CD4-positive, alpha-beta memory T cell (primary cell): ENCODE data around the gene SLC25A13. TPM values are rescaled to one million over a fixed set of nuclear protein-coding genes. Genes with fewer than 3 reads are reported as not detected.
"Not testable (repeated sequence)": the region's sequence is repeated elsewhere in the genome, so short reads cannot be mapped to it uniquely, and the experiment has no call there.

Experiments
- CTCF ChIA-PET: fragments of 350-600 bp; sonication (Branson Sonifier 250); formaldehyde crosslinking; loops from one replicate; lab custom pipeline; 2021; ENCODE audit warnings: inconsistent platforms; ENCODE audit not compliant: partially characterized antibody; lab: Charles Lee
- POLR2A ChIA-PET: fragments of 350-600 bp; sonication (Branson Sonifier 250); formaldehyde crosslinking; loops from one replicate; lab custom pipeline; 2021; ENCODE audit not compliant: partially characterized antibody; lab: Charles Lee
- DNase-seq, 5 donors: peaks; one replicate each; pipeline versions ENCODE4 v3.0.0 to v3.0.0-alpha.2; 2020 to 2022; ENCODE audit warnings: mixed read lengths in 1 of 5
- H3K27ac ChIP-seq: one replicate; pipeline ENCODE4 v1.7.0; 2013; ENCODE audit warnings: low read depth, low read length
- H3K27me3 ChIP-seq: 2 replicates; pipeline ENCODE4 v1.7.0; 2013; ENCODE audit warnings: mild to moderate bottlenecking, low read length, moderate library complexity; ENCODE audit not compliant: insufficient read depth
- H3K36me3 ChIP-seq: 2 replicates; pipeline ENCODE4 v1.7.0; 2013; ENCODE audit warnings: mild to moderate bottlenecking, low read length, moderate library complexity; ENCODE audit not compliant: insufficient read depth
- H3K4me1 ChIP-seq: 2 replicates; pipeline ENCODE4 v1.7.0; 2013; ENCODE audit warnings: mild to moderate bottlenecking, low read length, moderate library complexity; ENCODE audit not compliant: insufficient read depth
- H3K4me3 ChIP-seq, 2 donors: one replicate each; pipeline ENCODE4 v1.7.0; 2013; ENCODE audit warnings: low read length in 2 of 2, mild to moderate bottlenecking in 1 of 2
- H3K9me3 ChIP-seq, 2 donors: one replicate each; pipeline ENCODE4 v1.7.0; 2013; ENCODE audit warnings: low read length in 2 of 2, control low read depth in 1 of 2; ENCODE audit not compliant: control insufficient read depth in 1 of 2
- H3K27ac Mint-ChIP-seq, 7 donors: one replicate each; pipeline ENCODE4 v1.8.0; 2020 to 2021; ENCODE audit warnings: mixed read lengths in 7 of 7, mild to moderate bottlenecking in 6 of 7, inconsistent platforms in 3 of 7, moderate library complexity in 3 of 7
- H3K27me3 Mint-ChIP-seq, 2 donors: one replicate each; pipeline ENCODE4 v1.8.0; 2020 to 2021; ENCODE audit warnings: mixed read lengths in 2 of 2
- H3K36me3 Mint-ChIP-seq, 2 donors: one replicate each; pipeline ENCODE4 v1.8.0; 2020 to 2021; ENCODE audit warnings: mixed read lengths in 2 of 2, inconsistent platforms in 1 of 2, mild to moderate bottlenecking in 1 of 2
- H3K4me1 Mint-ChIP-seq, 4 donors: one replicate each; pipeline ENCODE4 v1.8.0; 2020 to 2021; ENCODE audit warnings: mixed read lengths in 4 of 4, mild to moderate bottlenecking in 1 of 4
- H3K4me3 Mint-ChIP-seq, 8 donors: one replicate each; pipeline ENCODE4 v1.8.0; 2020 to 2021; ENCODE audit warnings: mixed read lengths in 8 of 8, mild to moderate bottlenecking in 7 of 8, moderate library complexity in 6 of 8, inconsistent platforms in 3 of 8
- H3K9me3 Mint-ChIP-seq, 8 donors: one replicate each; pipeline ENCODE4 v1.8.0; 2020 to 2021; ENCODE audit warnings: mixed read lengths in 8 of 8, mild to moderate bottlenecking in 5 of 8, inconsistent platforms in 3 of 8, moderate library complexity in 1 of 8
- intact Hi-C: fragments of 100-400 bp; cut with micrococcal nuclease; formaldehyde crosslinking; loops from one replicate; pipeline ENCODE4 v1.15.1; 2023
- polyA plus RNA-seq, 2 donors: library from polyadenylated mRNA; unstranded; fragments of 300-500 nt; fragmentation: Illumina TruSeq; gene quantifications; one replicate each; pipeline ENCODE4 v1.2.3, GENCODE V29; 2021
- total RNA-seq, 2 experiments: library from RNA; stranded (reverse); gene quantifications; one replicate each; pipeline ENCODE4 v1.2.3, GENCODE V29; 2021

The SLC25A13 gene, protein sequence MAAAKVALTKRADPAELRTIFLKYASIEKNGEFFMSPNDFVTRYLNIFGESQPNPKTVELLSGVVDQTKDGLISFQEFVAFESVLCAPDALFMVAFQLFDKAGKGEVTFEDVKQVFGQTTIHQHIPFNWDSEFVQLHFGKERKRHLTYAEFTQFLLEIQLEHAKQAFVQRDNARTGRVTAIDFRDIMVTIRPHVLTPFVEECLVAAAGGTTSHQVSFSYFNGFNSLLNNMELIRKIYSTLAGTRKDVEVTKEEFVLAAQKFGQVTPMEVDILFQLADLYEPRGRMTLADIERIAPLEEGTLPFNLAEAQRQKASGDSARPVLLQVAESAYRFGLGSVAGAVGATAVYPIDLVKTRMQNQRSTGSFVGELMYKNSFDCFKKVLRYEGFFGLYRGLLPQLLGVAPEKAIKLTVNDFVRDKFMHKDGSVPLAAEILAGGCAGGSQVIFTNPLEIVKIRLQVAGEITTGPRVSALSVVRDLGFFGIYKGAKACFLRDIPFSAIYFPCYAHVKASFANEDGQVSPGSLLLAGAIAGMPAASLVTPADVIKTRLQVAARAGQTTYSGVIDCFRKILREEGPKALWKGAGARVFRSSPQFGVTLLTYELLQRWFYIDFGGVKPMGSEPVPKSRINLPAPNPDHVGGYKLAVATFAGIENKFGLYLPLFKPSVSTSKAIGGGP
- 10 to 100 TPM in 1 of 2 experiments, 1 to 10 TPM in 1; 9.1 to 12.2 TPM for total RNA-seq
- 1 to 10 TPM; 5.2 to 7.4 TPM for polyA plus RNA-seq

DNA sequence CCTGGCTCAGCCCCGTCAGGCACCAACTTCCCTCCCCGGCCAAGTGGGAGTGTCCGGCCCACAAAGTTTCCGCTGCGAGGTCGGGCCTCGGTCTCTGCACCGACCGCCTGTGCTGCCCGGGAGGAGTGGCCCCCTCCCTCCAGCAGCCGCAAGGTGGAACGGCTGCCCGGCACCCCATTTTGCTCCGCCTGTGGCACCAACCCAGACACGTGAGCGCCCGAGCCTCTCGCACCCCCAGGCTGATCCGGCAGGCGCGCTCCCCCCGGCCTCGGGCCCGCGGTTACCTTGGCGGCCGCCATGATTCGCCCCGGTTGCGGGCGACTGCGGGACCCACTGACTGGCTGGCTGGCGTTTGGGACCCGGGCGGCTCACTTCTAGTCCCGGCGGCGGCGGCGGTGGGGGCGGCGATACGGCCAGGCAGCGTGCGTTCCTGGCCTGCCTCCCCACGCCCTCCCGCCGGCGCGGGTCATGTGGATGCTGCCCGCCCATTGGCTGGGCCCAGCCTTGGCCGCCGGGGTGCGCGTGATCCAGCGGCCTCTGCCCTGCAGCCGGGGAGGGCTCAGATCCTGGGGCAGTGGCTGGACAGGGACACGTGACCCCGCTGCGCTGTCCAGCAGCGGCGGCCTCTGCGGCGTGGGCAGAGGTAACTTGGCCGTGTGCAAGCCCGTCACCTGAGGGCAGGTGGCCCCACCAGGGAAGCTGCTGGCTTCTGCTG lies at the start of gene SLC25A13:
SLC25A13 (minus strand) TSS at position 441 of the 715 bp plus-strand sequence; CDS start at position 299, 142 bp downstream.
- POLR2A ChIA-PET, result interaction anchor here (1.6 kb wide), 1 partner anchor 36 kb away, joined by 12 read pairs; no protein-coding TSS in a partner anchor

DNA sequence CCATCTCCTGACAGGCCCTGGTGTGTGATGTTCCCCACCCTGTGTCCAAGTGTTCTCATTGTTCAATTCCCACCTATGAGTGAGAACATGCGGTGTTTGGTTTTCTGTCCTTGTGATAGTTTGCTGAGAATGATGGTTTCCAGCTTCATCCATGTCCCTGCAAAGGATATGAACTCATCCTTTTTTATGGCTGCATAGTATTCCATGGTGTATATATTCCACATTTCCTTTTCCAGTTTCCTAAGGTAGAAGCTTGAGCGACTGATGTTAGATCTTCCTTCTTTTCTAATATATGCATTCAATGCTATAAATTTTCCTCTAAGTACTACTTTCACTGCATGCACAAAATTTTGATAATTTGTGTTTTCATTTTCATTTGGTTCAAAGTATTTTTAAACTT lies 44.0 kb upstream of the SLC25A13 start:
- H3K4me1 ChIP-seq, H3K4me3 ChIP-seq, DNase-seq, H3K27ac Mint-ChIP-seq, H3K9me3 ChIP-seq, H3K36me3 Mint-ChIP-seq, H3K4me1 Mint-ChIP-seq, H3K27me3 ChIP-seq, H3K27me3 Mint-ChIP-seq, intact Hi-C loops, H3K27ac ChIP-seq, H3K4me3 Mint-ChIP-seq, H3K36me3 ChIP-seq, POLR2A ChIA-PET, CTCF ChIA-PET: not testable (repeated sequence)
- H3K9me3 Mint-ChIP-seq, result peaks cover 0 to 13% (median 6%) of the 10 kb centered on the region in 8 donors

More for the DNA sequence above, at the start of gene SLC25A13:
- H3K36me3 Mint-ChIP-seq, result peaks cover 0 to 6% of the 10 kb centered on the region in 2 donors
- Histone ChIP-seq H3K9me3 (no peaks in the 10 kb centered on the region), H3K27me3 (no peaks in the 10 kb centered on the region), H3K36me3 (no peaks in the 10 kb centered on the region), H3K27ac (peak within 1 kb of the TSS; percentile 72), H3K4me3 (peak within 1 kb of the TSS; percentile 43 to 78), H3K4me1 (peaks cover 18% of the 10 kb centered on the region)
- intact Hi-C loops, result loop anchor here (1.0 to 2.0 kb wide), 2 partner anchors 37 to 795 kb away; partner anchors contain the start of gene SDHAF3
- H3K27ac Mint-ChIP-seq, result peak within 1 kb of the TSS; percentile 87 to 97 (median 94)
- peak; percentile 65 to 71 (median 70) for DNase-seq
- CTCF ChIA-PET, result no interaction called here
- peak within 1 kb of the TSS; percentile 90 to 98 (median 92) for H3K4me3 Mint-ChIP-seq
- H3K27me3 Mint-ChIP-seq, result peaks cover 0 to 2% of the 10 kb centered on the region in 2 donors
- H3K9me3 Mint-ChIP-seq, result peaks cover 0 to 2% (median 0%) of the 10 kb centered on the region in 8 donors
- peaks cover 9 to 38% (median 19%) of the 10 kb centered on the region in 4 donors for H3K4me1 Mint-ChIP-seq

DNA sequence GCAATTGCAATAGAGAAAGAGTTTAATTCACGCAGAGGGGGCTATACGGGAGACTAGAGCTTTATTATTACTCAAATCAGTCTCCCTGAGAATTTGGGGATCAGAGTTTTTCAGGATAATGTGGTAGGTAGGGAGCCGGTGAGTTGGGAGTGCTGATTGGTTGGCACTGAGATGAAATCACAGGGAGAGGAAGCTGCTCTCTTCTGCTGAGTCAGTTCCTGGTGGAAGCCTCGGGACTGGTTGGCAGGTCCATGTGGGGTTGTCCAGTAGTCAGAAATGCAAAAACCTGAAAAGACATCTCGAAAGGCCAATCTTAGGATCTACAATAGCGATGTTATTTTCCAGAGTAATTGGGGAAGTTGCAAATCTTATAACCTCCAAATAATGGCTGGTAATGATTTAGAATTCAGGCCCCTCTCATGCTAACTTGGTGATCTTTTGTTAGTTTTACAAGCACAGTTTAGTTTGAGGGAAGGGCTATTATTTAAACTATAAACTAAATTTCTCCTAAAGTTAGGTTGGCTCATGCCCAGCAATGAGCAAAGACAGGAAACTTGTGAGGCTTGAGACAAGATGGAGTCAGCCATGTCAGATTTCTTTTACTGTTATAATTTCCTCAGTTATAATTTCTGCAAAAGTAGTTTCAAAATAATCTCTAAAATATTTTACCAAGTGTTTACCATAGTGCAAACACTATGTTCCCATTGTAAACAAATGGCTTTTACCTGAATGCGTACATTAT lies 39.4 kb upstream of the SLC25A13 start:
- Histone ChIP-seq H3K27me3 (no peaks in the 10 kb centered on the region), H3K4me3 (no peak overlapping the region), H3K4me1 (no peaks in the 10 kb centered on the region), H3K27ac (no peak overlapping the region), H3K9me3 (no peaks in the 10 kb centered on the region), H3K36me3 (no peaks in the 10 kb centered on the region)
- ChIA-PET POLR2A (no interaction called here), CTCF (no interaction called here)
- DNase-seq, result no peak
- H3K27ac Mint-ChIP-seq, result no peak overlapping the region
- H3K9me3 Mint-ChIP-seq, result peaks cover 0 to 5% (median 2%) of the 10 kb centered on the region in 8 donors
- H3K4me3 Mint-ChIP-seq, result no peak overlapping the region
- no peaks in the 10 kb centered on the region for H3K36me3 Mint-ChIP-seq
- no peaks in the 10 kb centered on the region for H3K27me3 Mint-ChIP-seq
- intact Hi-C loops, result no loop called here
- H3K4me1 Mint-ChIP-seq, result no peaks in the 10 kb centered on the region

DNA sequence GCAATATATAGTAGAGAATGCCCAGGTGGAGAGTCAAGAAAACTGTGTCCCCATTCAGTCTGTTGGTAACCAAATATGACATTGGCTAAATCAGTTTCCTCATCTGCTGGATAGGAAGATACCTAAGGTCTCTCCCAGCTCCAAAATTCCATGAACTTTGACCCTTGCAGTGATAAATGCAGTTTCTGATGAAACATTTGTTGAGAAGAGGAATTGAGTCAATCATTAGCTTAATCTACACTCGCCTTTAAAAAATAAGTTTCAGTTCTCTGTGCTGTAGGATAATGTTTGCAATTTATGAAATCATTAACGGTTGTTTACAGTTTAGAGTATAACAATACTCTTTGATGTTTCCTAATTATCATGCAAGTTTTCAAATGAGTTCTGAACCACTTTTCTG lies 38.0 kb upstream of the SLC25A13 start:
- H3K4me1 Mint-ChIP-seq, result no peaks in the 10 kb centered on the region
- Histone ChIP-seq H3K27me3 (no peaks in the 10 kb centered on the region), H3K4me1 (no peaks in the 10 kb centered on the region), H3K9me3 (no peaks in the 10 kb centered on the region), H3K36me3 (no peaks in the 10 kb centered on the region), H3K27ac (no peak overlapping the region), H3K4me3 (no peak overlapping the region)
- intact Hi-C loops, result no loop called here
- peaks cover 0 to 3% (median 0%) of the 10 kb centered on the region in 8 donors for H3K9me3 Mint-ChIP-seq
- POLR2A ChIA-PET, result no interaction called here
- CTCF ChIA-PET, result no interaction called here
- no peak overlapping the region for H3K27ac Mint-ChIP-seq
- H3K36me3 Mint-ChIP-seq, result no peaks in the 10 kb centered on the region
- no peak overlapping the region for H3K4me3 Mint-ChIP-seq
- H3K27me3 Mint-ChIP-seq, result no peaks in the 10 kb centered on the region
- DNase-seq, result no peak

DNA sequence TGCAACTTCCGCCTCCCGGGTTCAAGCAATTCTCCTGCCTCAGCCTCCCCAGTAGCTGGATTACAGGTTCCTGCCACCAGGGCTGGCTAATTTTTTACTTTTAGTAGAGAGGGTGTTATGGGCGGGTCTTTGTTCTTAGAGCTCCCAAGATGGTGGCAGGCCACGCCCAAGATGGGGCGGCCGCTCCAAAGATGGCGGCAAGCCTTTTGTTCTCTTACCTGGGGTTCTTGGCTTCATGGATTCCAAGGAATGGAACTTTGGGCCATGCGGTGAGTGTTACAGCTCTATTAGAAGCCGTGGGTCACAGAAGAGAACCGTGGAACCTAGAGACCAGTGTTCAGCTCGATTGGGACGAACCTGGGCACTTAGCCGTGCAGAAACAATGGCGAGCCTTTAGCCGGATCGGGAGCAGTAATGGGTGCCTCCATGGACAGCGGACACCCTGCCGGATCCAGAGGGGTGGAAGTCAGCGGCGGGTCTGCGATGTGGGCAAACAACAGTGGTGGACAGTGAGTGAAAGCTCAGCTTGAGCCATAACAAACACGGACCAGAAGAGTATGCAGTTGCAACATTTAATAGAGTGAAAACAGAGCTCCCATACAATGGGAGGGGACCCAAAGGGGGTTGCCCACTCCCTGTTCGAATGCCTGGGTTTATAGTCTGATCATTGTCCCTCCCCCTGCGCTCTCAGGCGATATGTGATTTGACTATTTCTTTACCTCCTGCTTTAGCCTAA lies 36.5 kb upstream of the SLC25A13 start:
- H3K9me3 Mint-ChIP-seq, intact Hi-C loops, H3K27me3 Mint-ChIP-seq: not testable (repeated sequence)

DNA sequence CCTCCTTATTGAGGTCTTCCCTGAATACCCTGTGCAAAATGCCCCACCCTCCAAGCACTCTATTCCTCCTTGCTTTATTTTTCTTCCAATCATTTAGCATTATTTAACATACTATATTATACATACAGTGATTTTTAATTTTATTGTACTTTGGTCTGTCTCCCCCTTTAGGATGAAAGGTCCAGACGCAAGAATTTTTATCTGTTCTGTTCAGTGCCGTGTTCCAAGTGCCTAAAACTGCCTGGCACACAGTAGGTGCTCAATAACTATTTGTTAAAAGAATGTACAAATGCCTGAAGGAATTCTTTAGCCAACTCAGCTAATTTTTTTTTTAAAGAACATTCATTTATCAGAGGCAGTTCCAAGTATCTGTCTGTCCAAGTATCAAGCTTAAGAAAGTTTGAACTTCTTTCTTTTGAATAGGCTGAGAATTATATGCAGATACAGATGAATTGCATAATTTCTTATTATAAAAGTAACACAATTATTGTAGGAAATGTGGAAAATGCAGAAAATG lies 34.1 kb upstream of the SLC25A13 start:
- Histone ChIP-seq H3K4me1 (no peaks in the 10 kb centered on the region), H3K36me3 (no peaks in the 10 kb centered on the region), H3K4me3 (no peak overlapping the region), H3K27ac (no peak overlapping the region), H3K9me3 (no peaks in the 10 kb centered on the region), H3K27me3 (no peaks in the 10 kb centered on the region)
- no peaks in the 10 kb centered on the region for H3K9me3 Mint-ChIP-seq
- H3K4me1 Mint-ChIP-seq, result no peaks in the 10 kb centered on the region
- ChIA-PET CTCF (interaction anchor here (0.7 to 0.9 kb wide), 2 partner anchors 107 to 279 kb away, joined by 3 read pairs; no protein-coding TSS in a partner anchor), POLR2A (no interaction called here)
- H3K4me3 Mint-ChIP-seq, result no peak overlapping the region
- H3K36me3 Mint-ChIP-seq, result no peaks in the 10 kb centered on the region
- intact Hi-C loops, result no loop called here
- peaks cover 0 to 5% of the 10 kb centered on the region in 2 donors for H3K27me3 Mint-ChIP-seq
- no peak overlapping the region for H3K27ac Mint-ChIP-seq
- no peak for DNase-seq

More for the DNA sequence above, 36.5 kb upstream of the SLC25A13 start:
- H3K9me3 ChIP-seq, DNase-seq, H3K4me3 ChIP-seq, H3K4me3 Mint-ChIP-seq, POLR2A ChIA-PET, H3K27me3 ChIP-seq, H3K36me3 Mint-ChIP-seq, H3K4me1 ChIP-seq, H3K36me3 ChIP-seq, H3K4me1 Mint-ChIP-seq, H3K27ac ChIP-seq: not testable (repeated sequence)
- H3K27ac Mint-ChIP-seq, result peak overlapping the region in 1 of 7 donors; percentile 31
- CTCF ChIA-PET, result interaction anchor here (1.2 to 1.3 kb wide), 2 partner anchors 11 to 35 kb away, joined by 3 read pairs; no protein-coding TSS in a partner anchor
